ENCODE measurements around the gene EPM2A.

EPM2A gene

GRCh38 chr6:145669627-145670034, 65.7 kb downstream of the EPM2A start:
- TF ChIP-seq CTCF (IDR thresholded peaks at IDR 0.05): no peak

GRCh38 chr6:145668844-145669243, 66.5 kb downstream of the EPM2A start:
- TF ChIP-seq CTCF (IDR thresholded peaks at IDR 0.05): no peak

- TF ChIP-seq CTCF (IDR thresholded peaks at IDR 0.05): no peak
Observed at GRCh38 chr6:145660676-145661075, 74.6 kb downstream of the EPM2A start.

GRCh38 chr6:145656128-145656527, 79.2 kb downstream of the EPM2A start:
- TF ChIP-seq CTCF (IDR thresholded peaks at IDR 0.05): no peak

GRCh38 chr6:145652572-145652971, 82.7 kb downstream of the EPM2A start:
- no peak for TF ChIP-seq CTCF (IDR thresholded peaks at IDR 0.05)

GRCh38 chr6:145651988-145652387, 83.3 kb downstream of the EPM2A start:
- TF ChIP-seq CTCF (IDR thresholded peaks at IDR 0.05): no peak

GRCh38 chr6:145648149-145648548, 87.2 kb downstream of the EPM2A start:
- TF ChIP-seq CTCF (IDR thresholded peaks at IDR 0.05): no peak

- TF ChIP-seq CTCF (IDR thresholded peaks at IDR 0.05): no peak
Observed at GRCh38 chr6:145647602-145648001, 87.7 kb downstream of the EPM2A start.
